Erythroblast (primary cell): ENCODE data around the gene MPRIP.

Experiments
- GATA1 ChIP-seq: IDR thresholded peaks from 2 replicates; pipeline ENCODE4 v1.6.1; 2011; ENCODE audit warnings: low read depth, mild to moderate bottlenecking, control low read depth, low read length, moderate library complexity
- POLR2A ChIP-seq: IDR thresholded peaks from 2 replicates; pipeline ENCODE4 v1.6.1; 2011; ENCODE audit warnings: mild to moderate bottlenecking, low read length

- TF ChIP-seq POLR2A: no peak
- TF ChIP-seq GATA1: no peak
Observed at GRCh38 chr17:17134051-17134956, 92.0 kb downstream of the MPRIP start.
